ENCODE measurements around the gene LAPTM5. TPM values are rescaled to one million over a fixed set of nuclear protein-coding genes. Genes with fewer than 3 reads are reported as not detected.

The LAPTM5 gene
- total and polyA plus RNA-seq, 2 donors (not counting 3 experiments of a cell fraction or from before 2014, with no cell fraction given) = 83.4 to 95.2 TPM

DNA sequence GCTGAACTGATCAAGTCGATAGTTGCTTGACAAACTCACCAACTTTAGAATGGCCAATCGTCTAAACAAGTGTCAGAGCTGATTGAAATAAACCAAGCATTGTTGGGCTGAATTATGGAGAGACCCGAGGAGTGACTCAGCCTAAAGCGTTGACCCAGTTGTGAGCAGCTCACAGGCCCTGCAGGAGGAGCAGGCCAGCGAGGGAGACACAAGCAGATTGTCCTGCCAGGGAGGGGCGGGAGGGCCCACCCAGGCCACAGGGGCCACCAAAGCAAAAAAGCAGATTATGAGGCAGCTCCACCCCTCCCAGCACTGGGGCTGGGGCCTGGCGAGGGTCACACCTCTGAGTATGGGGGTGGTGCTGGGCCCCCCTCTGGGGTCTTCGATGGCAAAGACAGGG, 24.1 kb downstream of the LAPTM5 start:
- dilution Hi-C loops (cut with MboI; ENCODE audit: extremely low pct_ligation_motif_present, low sequenced_read_pairs) = no loop called here
- intact Hi-C loops (cut with micrococcal nuclease) = no loop called here
- Histone ChIP-seq H3K27me3 (ENCODE audit: control insufficient read depth in 2 of 2, insufficient read depth in 2 of 2, low read length in 2 of 2) (no peaks in the 10 kb centered on the region), H3K9me3 (replicated peaks; ENCODE audit: control insufficient read depth, insufficient read depth, low read length) (no peaks in the 10 kb centered on the region), H3K27ac (ENCODE audit: insufficient read depth, low read depth, low read length) (no peak overlapping the region), H3K4me1 (ENCODE audit: control insufficient read depth, extremely low read depth, insufficient read depth, low read length) (no peaks in the 10 kb centered on the region), H4K20me1 (replicated peaks; ENCODE audit: control insufficient read depth, extremely low read depth, insufficient read depth, low read length) (no peaks in the 10 kb centered on the region), H2AFZ (ENCODE audit: low read depth, low read length) (no peak overlapping the region), H3K4me3 (replicated peaks in 1 of 3; ENCODE audit: insufficient read depth in 1 of 3, low read depth in 1 of 3, low read length in 3 of 3) (no peak overlapping the region), H3K9me1 (replicated peaks; ENCODE audit: control insufficient read depth, extremely low read depth, insufficient read depth, low read length) (no peaks in the 10 kb centered on the region), H3K9ac (replicated peaks; ENCODE audit: extremely low read depth, insufficient read depth, low read length) (no peak overlapping the region), H3K79me2 (ENCODE audit: control insufficient read depth, insufficient read depth, low read length) (no peaks in the 10 kb centered on the region), H3K4me2 (ENCODE audit: insufficient read depth, low read length) (no peak overlapping the region), H3K36me3 (ENCODE audit: control insufficient read depth in 2 of 2, extremely low read depth in 1 of 2, insufficient read depth in 2 of 2, low read length in 2 of 2) (peaks cover 0 to 3% of the 10 kb centered on the region in 2 experiments)
- ChIA-PET POLR2A (interaction anchor here (0.6 kb wide), 1 partner anchor 598 kb away, joined by 7 read pairs; no protein-coding TSS in a partner anchor), CTCF (interaction anchor here (1.4 to 2.3 kb wide), 2 partner anchors 10 to 46 kb away, joined by 4 to 12 read pairs; partner anchors contain the start of gene MATN1)
- FAIRE-seq = no peak
- no peak for DNase-seq (ENCODE audit: low read depth, low spot score)
- no TSS peak for BruUV-seq (replicated peaks)
- TF ChIP-seq FOS (IDR thresholded peaks at IDR 0.05; ENCODE audit: borderline replicate concordance, insufficient read depth, low read length) (no peak), POLR2A (IDR thresholded peaks at IDR 0.05; ENCODE audit: low read depth, low read length) (no peak), JUN (IDR thresholded peaks at IDR 0.05; ENCODE audit: borderline replicate concordance, insufficient read depth, insufficient read length, low read depth) (no peak), POLR2AphosphoS5 (IDR thresholded peaks at IDR 0.05; ENCODE audit: insufficient read depth, low read depth, low read length) (no peak), EZH2 (IDR thresholded peaks at IDR 0.05; ENCODE audit: borderline replicate concordance, low read depth, low read length, severe bottlenecking) (no peak), GATA2 (IDR thresholded peaks at IDR 0.05; ENCODE audit: insufficient read depth, insufficient read length, low read depth, low read length) (no peak), MYC (IDR thresholded peaks at IDR 0.05; ENCODE audit: low read depth, low read length) (no peak)
- TF ChIP-seq, protein P1, sequence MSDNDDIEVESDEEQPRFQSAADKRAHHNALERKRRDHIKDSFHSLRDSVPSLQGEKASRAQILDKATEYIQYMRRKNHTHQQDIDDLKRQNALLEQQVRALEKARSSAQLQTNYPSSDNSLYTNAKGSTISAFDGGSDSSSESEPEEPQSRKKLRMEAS (IDR thresholded peaks at IDR 0.05; ENCODE audit: insufficient read depth, insufficient read length) = no peak
- TF ChIP-seq, protein P2, sequence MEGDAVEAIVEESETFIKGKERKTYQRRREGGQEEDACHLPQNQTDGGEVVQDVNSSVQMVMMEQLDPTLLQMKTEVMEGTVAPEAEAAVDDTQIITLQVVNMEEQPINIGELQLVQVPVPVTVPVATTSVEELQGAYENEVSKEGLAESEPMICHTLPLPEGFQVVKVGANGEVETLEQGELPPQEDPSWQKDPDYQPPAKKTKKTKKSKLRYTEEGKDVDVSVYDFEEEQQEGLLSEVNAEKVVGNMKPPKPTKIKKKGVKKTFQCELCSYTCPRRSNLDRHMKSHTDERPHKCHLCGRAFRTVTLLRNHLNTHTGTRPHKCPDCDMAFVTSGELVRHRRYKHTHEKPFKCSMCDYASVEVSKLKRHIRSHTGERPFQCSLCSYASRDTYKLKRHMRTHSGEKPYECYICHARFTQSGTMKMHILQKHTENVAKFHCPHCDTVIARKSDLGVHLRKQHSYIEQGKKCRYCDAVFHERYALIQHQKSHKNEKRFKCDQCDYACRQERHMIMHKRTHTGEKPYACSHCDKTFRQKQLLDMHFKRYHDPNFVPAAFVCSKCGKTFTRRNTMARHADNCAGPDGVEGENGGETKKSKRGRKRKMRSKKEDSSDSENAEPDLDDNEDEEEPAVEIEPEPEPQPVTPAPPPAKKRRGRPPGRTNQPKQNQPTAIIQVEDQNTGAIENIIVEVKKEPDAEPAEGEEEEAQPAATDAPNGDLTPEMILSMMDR (IDR thresholded peaks at IDR 0.05; ENCODE audit: extremely low read depth in 1 of 2, insufficient read depth in 1 of 2, low read depth in 1 of 2, low read length in 2 of 2) = no peak
